Measurements from ENCODE around the gene REC114.
"Not testable (repeated sequence)": the region's sequence is repeated elsewhere in the genome, so short reads cannot be mapped to it uniquely, and the experiment has no call there.

The REC114 gene, protein sequence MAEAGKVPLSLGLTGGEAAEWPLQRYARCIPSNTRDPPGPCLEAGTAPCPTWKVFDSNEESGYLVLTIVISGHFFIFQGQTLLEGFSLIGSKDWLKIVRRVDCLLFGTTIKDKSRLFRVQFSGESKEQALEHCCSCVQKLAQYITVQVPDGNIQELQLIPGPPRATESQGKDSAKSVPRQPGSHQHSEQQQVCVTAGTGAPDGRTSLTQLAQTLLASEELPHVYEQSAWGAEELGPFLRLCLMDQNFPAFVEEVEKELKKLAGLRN

DNA sequence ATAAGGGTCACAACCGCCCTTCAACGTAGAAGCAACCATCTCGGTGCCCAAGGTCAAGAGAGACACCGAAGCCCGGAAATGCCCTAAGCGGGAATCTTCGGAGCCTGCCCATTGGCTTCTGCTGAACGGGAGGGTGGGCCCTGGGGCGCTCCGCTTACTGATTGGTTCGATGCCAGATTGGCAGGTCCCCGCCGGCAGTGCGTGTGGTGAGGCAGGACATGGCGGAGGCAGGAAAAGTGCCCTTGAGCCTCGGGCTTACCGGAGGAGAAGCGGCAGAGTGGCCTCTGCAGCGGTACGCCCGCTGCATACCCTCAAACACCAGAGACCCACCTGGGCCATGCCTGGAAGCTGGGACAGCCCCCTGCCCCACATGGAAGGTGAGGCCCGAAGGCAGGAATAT is at the start of gene REC114:
TSS of gene REC114 (plus strand) at position 197 of the 400 bp plus-strand sequence. CDS start at position 219, 22 bp downstream.
- DNase-seq (ENCODE audit: low read depth in 2 of 2): no peak

DNA sequence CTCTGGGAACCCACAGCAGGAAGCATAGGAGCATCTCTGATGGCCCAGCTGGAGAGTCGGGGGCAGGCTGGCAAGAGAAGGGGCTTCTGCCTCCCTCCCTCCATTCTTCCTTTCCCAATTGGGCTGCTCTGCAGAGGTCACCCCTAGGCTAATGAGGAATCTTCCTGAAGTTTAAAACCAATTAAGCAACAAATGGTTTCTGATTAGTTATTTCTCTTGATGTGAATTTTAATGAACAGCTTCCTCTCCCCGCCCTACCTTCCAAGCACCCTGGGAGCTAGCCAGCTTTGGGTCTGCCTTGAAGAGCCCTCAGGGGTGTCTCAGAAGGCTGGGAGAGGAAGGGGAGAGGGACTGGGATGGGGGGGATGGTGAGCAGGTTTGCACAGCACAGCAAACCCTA is 49.6 kb upstream of the REC114 start:
- no peak for DNase-seq (ENCODE audit: low read depth in 2 of 2)

DNA sequence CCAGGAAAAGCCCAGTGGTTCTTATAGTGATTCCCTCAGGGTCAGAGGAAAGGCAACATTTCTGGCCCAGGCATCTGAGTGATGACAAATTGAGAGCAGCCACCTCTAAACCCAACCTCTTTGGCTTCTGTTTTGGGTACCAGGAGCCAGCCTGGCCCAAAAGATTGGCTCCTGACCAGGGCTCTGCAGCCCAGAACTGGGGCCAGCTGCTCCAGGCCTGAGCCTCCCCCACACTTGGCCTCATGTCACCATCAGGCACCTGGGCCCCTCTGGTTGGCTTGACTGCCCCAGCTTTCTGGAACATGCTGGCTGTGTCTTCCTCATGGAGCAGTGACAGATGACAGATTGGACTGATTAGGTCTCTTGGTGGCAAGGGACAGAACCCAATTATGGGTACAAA is 48.2 kb upstream of the REC114 start:
- DNase-seq (ENCODE audit: low read depth in 2 of 2): no peak

DNA sequence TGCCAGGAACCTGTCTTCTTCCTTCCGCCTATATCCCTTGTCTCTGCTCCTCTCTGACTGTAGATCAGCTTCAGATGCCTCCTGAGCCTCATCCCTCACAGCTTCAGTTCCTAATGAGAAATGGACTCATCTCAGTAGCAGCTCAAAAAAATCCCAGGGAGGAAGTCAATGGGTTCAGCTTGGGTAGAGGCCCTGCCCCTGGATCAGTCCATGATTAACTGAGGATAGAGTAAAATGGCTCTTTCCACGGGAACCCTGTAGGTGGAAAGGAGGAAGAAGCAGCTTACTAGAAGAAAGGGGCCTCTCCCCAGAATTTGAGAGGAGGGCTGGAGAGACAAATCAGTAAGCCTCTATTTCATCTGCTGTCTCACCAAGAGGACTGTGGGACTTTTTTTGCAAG is 47.3 kb upstream of the REC114 start:
- no peak for DNase-seq (ENCODE audit: low read depth in 2 of 2)

DNA sequence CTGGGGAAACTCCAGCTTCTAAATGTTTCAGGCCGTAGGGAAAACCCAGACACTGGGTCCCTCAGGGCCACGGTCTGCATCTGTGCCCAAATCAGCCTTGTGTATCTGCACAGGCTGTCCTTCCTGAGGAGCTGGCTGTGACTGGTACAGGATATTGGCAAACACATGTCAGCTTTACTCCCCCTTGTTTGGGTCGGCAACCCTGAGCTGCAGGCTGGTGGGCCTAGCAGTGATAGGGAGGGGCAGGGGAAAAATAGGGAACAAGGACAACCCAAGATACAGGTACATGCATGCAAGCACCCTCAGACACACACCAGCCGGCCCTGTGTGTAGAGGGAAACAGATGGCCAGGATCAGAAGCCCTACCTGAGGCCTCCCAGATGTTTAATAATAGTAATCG is 45.5 kb upstream of the REC114 start:
- DNase-seq (ENCODE audit: low read depth in 2 of 2): no peak

DNA sequence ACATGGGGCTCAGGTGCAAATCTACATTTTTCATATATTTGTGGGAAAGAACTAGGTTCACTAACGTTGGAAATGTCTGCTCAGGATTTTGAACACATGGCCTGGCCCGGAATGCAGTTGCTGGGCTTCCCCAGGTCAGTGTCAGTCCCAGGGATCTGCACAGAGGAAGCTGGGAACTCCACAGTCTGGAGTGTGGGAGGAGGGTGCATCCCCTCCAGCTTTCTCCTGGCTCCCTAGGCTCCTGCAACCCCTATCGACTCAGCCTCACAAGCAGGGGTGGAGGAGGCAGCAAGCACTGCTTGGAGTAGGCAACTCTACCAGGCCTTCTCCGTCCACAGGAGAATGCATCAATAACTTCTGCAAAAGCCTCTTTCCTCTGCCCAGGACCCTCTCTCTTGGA is 44.1 kb upstream of the REC114 start:
- no peak for DNase-seq (ENCODE audit: low read depth in 2 of 2)

DNA sequence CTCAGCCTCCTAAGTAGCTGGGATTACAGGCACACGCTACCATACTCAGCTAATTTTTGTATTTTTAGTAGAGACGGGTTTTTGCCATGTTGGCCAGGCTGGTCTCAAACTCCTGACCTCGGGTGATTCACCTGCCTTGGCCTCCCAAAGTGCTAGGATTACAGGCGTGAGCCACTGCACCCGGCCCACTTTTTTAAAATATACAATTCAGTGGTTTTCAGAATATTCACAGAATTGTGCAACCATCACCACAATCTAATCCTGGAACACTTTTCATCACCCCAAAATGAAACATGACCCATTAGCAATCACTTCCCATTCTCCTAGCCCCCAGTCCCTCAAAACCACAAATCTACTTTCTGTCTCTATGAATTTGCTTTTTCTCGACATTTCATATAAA is 42.7 kb upstream of the REC114 start:
- not testable (repeated sequence) for DNase-seq (ENCODE audit: low read depth in 2 of 2)

DNA sequence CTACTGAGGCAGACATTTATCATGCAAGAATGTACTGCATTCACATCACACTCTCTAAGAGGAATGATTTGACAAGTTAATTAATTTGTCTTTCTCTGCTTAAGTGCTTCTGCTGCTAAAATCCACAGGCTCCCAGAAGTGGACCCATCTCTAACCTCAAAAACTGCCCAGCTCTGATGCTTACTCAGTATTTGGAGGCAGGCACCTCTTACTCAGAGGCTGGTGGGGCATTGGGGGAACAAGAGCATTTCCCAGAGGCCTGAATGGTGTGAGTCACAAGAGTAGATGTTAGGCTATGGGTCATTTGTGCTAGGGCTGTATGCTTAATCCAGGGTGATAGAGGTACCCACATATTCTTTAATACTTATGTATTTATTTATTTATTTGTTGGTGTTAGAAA is 39.8 kb upstream of the REC114 start:
- DNase-seq (ENCODE audit: low read depth in 2 of 2): no peak

DNA sequence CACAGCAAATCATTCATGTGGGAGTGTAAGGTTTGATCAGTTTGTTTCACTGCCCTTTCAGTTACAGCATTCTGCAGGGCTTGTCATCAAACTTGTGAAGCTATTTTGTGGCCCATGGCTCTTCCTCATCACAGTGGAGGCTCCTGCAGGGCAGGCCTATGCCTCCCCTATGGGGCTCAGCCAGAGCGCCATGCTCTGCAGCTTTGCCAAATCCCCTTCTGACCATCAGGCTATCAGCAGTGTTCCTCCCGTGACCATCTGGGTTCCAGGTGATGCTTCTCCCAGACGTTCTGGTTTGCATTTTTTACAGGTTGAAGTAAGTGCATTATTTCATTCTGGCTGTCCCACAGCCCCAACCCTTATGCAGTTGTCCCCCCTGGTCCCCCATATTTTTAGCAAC is 28.1 kb upstream of the REC114 start:
- no peak for DNase-seq (ENCODE audit: low read depth in 2 of 2)

DNA sequence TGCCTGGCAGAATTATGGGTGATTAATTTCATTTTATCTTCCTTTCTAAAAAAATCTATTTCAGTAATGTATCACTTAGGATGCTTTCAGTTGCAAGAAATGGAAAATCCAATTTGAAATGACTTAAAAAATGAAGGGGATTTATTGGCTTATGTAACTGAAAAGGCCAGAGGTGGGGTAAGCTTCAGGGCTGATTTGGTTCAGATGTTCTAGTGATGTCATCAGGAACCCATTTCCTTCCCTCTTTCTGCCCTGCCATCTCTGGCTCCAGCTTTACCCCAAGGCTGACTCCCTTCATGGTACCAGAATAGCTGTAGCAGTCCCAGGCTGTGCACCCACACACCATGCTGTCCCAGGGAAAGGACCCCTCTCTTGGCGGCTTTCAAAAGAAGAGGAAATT is 18.5 kb upstream of the REC114 start:
- no peak for DNase-seq (ENCODE audit: low read depth in 2 of 2)

DNA sequence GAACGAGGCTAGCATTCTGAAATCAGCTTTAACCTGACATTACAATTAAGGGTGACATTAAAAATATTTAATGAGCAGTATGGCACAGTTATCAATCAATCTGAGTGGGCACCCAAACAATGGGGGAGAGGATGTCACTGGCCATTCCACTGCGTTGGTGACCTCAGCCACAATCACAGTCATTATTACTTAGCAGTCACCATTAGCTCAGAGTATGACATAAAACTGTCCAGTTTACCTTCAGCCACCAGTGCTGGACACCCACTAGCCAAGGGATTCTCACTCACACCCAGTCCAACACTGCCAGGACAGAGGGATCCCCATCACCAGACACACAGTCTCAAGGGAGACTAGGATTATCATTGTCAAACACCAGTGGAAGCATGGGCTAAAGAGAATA is 17.5 kb upstream of the REC114 start:
- DNase-seq (ENCODE audit: low read depth in 2 of 2): no peak

DNA sequence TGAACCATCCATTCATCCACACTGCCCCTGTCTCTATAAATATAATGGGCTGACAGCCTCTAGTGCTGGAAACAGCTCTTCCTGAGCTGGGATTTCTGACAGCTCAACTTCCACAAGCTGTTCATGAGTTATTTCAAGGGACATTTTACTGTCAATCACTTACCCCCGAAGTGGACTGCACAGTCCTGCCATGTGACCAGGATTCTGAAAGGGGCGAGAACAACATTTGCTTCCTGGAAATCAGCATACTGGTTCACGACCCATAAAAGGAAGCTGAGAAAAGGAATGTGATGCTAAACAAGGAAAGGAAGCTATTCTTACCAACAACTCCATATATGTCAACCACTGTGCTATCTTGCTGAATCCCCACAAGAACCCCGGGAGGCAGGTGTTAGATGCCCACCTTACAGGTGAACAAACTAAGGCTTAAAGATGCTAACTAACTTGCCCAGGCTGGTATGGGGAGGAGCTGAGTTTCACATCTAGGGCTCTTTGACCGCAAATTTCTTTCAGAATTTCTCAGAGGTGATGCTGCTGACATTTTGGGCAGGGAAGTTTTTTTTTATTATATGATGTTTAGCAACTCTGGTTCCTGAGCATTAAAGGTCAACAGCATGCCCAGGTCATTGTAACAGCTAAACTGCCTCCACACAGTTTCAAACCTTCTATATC is 16.5 kb upstream of the REC114 start:
- no peak for DNase-seq (ENCODE audit: low read depth in 2 of 2)

DNA sequence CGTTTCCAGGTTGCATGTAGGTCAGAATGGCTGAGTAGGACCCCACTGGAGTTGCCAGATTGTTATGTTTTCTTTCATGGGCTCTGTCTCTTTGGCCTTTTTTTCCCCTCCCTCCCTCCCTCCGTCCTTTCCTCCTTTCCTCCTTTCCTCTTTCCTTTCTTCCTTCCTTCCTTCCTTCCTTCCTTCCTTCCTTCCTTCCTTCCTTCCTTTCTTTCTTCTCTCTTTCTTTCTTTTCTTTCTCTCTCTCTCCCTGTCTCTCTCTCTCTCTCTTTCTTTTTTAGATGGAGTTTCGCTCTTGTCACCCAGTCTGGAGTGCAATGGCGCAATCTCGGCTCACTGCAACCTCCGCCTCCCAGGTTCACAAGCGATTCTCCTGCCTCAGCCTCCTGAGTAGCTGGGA is 11.6 kb upstream of the REC114 start:
- not testable (repeated sequence) for DNase-seq (ENCODE audit: low read depth in 2 of 2)

DNA sequence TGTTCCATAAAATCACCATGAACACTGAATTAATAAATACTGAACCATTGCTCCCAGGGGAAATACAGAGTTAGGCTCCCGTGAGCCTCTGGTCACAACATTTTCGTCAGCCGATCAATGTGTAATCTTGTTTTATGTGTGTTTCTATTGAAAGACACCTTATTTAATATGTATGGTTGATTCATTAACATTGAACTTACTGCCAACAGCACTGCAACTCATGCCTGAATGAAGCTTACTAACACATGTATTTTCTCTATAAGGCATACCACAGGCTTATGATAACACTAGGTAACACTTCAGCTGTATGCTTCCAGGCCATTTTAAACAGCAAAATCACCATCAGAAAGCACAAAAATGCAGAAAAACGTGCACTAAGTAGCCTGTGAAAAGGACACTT is 9.1 kb upstream of the REC114 start:
- DNase-seq (ENCODE audit: low read depth in 2 of 2): no peak

DNA sequence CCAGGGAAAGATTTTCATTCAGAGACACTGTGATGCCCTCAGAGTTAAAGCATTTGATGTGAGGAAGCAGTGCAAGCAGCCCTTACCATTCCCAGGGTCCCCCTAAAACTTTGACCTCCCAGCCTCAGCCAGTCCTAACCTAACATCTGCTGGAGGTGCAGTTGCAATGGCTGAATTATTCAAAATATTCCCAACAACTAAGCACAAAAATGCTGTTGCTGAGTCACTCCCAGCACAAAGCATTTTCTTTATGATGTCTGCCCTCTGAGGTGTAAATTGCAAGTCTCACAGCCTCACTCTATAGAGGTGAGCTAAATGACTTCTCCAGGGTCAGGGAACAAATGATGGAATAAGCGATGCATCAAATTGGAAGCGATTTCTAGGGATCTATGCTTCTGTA is 6.4 kb upstream of the REC114 start:
- DNase-seq (ENCODE audit: low read depth in 2 of 2): no peak

DNA sequence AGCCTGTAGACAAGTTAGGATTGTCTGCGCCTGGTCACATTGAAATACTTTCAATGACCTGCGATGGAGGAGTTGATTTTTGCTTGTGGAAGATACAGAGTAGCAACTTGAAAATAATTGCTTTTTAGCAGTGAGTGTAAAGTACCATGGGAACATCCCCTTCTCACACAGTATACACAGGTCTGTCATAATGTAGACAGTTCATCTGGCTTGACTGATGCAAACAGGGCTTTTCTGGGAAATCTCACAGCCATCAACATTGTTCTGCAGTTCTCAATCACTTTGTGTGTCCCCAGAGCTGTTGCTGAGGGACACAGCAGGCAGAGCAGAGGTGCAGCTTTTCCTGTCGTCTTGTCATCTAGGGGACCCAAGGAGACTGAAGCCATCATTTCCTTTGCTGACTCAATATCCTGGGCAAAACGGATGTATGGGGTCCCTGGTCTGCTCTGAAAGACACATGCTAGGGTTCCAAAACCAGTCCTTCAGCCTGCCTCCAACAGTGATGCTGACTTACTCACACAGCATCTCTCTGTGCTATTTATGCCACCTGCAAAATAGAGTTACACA is 5.3 kb upstream of the REC114 start:
- no peak for DNase-seq (ENCODE audit: low read depth in 2 of 2)

DNA sequence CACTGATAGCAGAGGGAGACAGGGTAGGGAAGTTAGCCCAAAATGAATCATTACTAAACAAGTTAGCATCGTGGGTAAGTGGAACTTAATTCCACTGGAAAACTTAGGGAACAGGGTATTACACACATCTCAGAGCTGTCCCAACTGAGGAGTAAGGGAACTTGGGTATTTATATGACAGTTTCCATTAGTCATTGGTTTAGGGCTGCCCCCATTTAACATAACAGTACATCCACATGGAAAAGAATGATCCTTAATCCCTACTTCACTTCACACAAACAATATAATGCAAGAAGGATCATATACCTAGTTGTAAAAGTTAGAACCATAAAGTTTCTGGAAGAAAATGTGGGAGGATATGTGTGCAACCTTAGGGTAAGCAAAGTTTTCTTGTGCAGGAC is 4.3 kb upstream of the REC114 start:
- DNase-seq (ENCODE audit: low read depth in 2 of 2): no peak

DNA sequence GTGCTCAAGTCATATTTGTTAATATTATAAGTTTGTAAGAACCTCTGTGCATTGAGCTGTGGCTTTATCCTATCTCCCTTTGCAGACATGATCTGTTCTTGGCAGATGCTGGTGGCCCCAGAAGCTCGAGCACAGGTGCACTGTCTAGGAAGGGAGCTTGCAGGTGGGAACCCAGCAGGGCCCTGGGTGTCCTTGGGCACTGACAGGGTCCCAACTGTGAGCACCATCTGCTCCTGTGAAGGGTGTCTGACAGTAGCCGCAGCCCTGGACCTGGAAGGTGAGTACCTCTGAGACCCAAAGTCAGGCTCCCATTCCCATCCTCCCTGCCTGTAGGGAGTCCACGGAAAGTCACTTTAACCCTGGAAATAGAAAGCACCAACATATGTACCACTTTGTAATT is 2.4 kb upstream of the REC114 start:
- DNase-seq (ENCODE audit: low read depth in 2 of 2): no peak

DNA sequence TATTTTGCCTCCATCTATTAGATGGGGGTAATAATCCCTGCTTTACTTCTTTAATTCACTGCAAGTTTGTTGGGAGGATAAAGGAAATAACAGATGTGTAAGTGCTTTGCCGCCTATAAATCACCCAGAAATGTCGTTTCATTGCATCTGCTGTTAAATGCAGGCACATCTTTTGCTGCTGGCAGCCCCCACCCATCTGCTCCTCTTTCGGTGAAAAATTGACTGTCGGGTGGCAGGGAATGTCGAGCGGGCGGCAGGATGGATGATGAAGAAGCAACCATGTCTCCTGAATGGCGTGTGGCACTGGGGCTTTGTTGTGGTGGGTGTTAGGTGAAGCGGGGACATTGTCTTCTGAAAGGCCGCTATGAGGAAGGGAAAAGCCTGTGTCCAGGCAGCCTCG is 543 bp upstream of the REC114 start:
- DNase-seq (ENCODE audit: low read depth in 2 of 2): no peak

DNA sequence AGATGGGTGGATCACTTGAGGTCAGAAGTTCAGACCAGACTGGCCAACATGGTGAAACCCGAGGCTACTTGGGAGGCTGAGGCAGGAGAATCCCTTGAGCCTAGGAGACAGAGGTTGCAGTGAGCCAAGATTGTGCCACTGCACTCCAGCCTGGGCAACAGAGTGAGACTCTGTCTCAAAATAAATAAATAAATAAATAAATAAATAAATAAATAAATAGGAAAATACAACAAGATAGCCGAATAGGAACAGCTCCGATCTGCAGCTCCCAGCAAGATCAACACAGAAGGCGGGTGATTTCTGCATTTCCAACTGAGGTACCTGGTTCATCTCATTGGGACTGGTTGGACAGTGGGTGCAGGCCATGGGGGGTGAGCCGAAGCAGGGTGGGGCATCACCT is 4.5 kb downstream of the REC114 start:
- not testable (repeated sequence) for DNase-seq (ENCODE audit: low read depth in 2 of 2)

DNA sequence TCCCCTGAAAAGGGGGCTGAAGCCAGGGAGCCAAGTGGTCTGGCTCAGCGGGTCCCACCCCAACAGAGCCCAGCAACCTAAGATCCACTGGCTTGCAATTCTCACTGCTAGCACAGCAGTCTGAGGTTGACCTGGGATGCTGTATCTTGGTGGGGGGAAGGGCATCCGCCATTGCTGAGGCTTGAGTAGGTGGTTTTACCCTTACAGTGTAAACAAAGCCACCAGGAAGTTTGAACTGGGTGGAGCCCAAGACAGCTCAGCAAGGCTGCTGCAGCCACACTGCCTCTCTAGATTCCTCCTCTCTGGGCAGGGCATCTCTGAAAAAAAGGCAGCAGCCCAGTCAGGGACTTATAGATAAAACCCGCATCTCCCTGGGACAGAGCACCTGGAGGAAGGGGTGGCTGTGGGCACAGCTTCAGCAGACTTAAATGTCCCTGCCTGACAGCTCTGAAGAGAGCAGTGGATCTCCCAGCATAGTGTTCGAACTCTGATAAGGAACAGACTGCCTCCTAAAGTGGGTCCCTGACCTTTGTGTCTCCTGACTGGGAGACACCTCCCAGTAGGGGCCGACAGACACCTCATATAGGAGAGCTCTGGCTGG is 5.3 kb downstream of the REC114 start:
- DNase-seq (ENCODE audit: low read depth in 2 of 2): not testable (repeated sequence)

DNA sequence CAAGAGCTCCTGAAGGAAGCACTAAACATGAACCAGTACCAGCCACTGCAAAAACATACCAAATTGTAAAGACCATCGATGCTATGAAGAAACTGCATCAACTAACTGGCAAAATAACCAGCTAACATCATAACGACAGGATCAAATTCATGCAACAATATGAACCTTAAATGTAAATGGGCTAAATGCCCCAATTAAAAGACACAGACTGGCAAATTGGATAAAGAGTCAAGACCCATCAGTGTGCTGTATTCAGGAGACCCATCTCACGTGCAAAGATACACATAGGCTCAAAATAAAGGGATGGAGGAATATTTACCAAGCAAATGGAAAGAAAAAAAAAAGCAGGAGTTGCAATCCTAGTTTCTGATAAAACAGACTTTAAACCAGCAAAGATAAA is 7.0 kb downstream of the REC114 start:
- DNase-seq (ENCODE audit: low read depth in 2 of 2): not testable (repeated sequence)

DNA sequence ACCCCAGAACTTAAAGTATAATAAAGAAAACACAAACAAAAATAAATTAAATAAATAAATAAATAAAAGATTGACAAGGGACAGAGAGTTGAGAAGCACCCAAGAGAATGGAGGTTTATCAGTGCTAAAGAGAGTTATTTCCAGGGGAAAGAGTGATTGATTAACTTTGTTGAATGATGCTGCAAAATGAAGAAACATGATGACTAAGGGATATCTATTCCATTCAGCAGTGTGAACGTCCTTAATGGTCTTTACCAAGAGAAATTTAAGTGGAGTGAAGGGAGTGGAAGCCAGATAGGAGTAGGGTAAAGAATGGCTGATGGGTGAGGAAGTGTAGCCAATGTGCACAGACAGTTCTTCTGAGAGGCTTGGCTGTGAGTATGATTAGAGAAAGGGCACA is 11.1 kb downstream of the REC114 start:
- DNase-seq (ENCODE audit: low read depth in 2 of 2): no peak
